ENCODE results near the gene DLG2.
"Not testable (repeated sequence)": the region's sequence is repeated elsewhere in the genome, so short reads cannot be mapped to it uniquely, and the experiment has no call there.

DLG2 gene

DNA sequence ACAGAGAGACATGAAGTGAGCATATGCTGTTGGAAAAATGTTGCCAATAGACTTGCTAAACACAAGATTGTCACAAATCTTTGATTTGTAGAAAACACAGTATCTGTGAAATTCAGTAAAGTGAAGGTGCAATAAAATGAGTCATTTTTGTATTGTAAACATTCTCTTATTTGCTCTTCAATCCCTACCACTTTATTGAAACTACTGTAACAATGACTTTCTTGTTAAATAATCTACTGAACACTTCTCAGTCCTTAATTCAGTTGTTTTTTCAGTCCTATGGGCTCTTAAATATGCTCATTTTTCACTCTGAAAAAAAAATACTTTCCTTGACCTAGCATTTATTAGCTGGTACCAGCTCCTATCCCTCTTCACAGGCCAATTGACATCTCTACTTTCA is 531.9 kb downstream of the DLG2 start:
- no peak for DNase-seq

DNA sequence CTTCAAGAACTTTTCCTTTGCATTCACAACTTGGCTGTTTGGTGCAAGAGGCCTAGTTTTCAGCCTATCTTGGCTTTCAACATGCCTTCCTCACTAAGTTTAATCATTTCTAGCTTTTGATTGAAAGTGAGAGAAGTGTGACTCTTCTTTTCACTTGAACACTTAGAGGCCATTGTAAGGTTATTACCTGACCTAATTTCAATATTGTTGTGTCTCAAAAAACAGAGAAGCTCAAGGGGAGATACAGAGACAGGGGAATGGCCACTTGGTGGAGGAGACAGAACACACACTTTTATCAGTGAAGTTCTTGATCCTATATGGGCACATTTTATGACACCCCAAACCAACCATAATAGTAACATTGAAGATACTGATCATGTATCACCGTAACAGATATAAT is 532.3 kb downstream of the DLG2 start:
- DNase-seq = no peak

DNA sequence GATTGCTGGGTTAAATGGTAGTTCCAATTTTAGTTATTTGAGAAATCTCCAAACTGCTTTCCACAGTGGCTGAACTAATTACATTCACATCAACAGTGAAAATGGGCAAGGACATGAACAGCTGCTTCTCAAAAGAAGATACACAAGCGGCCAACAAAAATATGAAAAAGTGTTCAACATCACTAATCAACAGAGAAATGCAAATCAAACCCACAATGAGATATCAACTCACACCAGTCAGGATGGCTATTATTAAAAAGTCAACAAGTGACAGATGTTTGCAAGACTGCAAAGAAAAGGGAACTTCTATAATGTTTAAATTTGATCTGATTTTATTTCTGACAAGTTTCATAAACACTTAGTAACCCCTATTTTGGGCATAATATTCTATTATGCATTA is 537.5 kb downstream of the DLG2 start:
- DNase-seq = no peak

DNA sequence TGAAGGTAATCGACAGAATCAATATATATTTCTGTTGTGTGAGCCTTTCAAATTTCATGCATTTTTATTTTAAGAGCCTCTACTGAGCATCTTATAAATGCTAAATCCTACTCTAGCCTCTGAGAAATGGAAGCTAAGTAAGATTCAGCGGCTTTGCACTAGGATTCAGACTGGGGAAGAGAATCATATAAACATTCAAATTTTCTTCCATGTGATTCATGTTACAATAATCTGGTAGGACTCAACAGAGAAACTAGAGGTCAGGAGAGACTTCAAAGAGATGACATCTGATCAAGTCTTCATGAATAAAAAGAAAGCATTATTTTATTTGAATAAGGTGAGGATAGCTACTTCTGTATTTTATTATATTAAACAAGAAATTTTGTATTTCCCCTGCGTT is 538.9 kb downstream of the DLG2 start:
- DNase-seq = no peak

DNA sequence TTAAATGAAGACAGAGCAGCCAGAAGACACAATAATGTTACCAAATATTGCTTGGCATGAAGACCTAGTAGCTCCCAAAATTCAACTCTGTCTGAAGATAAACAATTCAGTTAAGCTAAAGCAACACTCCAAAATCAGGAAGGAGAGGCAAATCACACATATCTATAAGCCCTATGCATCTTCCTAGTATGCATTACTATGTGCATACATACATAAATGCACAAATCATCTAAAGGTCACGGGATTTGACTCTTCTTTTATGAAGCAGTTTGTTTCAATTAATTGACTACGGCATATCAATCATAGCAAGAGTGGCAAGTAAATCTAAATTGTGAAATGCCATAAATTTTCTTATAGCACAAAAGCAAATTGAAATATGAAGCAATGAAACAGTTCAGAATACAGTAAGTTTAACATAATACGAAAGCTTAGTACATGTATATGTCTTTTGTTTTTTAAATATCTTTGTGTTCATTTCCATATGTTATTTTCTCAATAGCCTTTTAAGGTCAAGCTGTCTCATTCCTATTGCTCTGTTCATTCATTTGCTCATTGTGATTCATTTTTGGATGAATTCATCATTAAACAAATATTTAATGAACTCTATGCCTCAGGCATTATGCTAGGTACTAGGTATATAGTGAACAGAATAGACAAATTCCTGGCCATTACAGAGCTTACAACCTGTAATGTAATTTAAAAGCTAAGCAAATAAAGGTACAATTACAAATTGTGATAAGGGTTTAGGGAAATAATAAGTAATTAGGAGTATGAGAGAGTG is 540.5 kb downstream of the DLG2 start:
- DNase-seq = no peak

DNA sequence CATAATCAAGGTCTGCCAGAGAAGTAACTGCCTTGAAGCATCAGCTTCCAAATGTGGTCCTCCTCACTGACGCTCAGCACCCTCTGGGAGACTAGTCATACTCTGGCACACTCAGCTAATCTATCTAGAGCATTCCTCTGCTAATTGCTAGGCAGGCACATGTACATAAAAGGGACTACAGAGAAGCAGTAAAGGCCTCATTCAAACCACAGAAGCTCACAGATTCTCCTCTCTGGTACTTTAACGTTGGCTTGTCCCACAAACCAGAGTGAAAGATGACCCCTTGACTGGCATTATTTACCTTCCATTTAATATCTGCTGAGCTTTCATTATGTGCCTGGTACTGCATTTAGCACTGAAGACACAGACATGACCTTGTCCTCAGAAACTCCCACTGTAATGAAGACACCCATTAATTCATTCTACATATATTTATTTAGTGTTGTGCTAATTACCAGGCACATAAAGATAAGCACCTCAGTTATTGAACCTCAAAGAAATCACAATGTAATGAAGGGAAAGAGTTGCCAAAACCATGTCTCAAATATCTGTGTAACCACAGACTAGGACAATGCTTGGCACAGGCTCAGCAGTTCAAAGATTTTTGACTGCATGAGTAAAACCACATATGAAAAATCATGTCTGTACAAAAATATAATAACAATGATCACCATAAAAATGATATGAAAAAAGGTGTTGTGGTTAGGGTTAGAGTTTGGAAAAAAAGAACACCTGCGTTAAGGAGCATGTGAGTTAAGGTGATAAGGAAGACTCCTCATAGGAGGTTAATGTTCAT is 550.4 kb downstream of the DLG2 start:
- DNase-seq = no peak

DNA sequence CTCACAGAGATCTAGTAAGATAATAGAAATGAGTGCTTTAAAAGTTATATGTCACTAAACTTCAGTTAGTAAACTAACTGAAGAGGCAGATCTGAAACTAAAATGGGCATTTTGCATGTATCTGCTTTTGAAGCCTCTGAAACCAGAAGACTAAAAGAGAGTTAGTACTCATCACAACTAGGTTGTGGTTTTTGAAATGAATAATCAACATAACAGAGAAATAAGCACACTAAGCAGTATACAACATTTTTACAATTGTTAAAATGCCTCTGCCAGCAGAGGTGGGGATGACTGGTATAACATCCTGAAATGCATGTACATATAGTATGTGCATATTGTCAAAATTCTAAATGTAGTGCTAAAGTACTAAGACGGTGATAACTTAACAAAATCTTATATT is 564.5 kb downstream of the DLG2 start:
- DNase-seq = no peak

DNA sequence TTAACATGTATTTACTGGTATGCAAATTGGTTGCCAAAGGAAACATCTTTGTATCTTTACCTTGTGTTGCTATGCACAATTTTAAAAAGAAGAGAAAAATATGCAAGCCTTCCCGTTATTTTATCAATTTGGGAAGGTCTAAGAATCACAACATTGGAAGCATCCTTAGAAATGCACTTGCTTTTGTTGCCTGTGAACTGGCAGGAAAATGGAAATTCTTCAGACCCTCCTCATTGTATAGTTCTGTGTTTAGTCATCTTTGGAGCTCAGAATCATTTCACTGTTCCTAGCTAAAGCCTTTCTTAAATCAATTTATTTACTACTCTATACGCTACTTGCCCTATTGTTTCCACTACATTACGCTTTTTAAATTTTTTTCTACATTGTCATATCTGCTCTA is 574.5 kb downstream of the DLG2 start:
- DNase-seq = no peak

DNA sequence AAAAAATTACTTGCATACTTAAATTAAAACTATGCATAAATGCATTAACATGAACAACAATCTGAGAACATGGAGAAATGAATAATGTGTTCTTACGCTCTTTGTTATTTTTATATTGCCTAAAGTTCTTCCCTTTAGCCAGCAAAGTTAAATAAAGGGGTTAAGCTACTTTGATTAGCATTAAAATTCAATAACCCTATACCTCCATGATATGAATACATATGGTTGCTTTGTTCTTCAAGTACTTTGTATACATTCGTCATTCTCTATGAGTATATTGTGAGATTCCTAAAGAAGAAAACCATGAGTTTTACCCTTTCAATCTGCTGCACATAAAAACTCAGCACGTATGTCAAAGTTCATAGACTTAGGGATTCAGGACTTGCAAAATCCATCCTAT is 578.3 kb downstream of the DLG2 start:
- no peak for DNase-seq

DNA sequence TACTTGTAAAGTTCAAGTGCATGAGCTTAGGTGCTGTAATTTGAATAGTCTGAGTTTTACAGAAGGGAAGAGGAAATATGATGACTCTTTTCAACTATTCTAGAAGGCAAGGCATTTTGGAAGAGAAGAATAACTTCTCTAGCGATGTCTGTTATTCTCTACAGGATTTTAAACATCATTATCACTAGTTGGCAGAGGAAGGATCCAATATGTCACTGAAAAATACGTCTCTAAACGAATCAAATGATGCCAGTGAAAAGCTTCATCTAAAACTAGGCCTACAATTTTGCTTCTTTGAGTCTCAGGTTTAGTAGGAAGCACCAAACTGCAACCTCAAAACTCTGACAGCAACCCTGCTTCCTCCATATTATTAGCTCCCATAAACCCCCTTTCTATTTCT is 581.4 kb downstream of the DLG2 start:
- DNase-seq = no peak

DNA sequence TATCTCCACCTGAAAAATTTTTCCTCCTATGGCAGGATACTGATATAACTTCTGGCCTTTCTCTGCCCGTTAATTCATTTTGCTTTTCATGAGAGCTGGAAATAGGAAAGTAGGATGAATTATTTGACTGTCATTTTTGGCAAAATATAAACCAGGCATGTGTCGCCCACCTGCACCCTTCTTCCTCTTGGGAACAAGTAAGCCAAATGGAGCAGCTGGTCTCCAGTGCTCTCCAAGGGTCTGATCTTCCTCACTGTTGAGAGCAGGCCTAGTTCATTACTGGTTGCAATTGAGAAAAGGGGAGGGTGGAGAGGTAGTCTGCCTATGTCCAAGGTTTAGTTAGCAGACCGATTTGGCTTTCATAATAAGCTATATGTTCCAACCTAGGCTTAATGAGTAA is 582.2 kb downstream of the DLG2 start:
- DNase-seq = no peak

DNA sequence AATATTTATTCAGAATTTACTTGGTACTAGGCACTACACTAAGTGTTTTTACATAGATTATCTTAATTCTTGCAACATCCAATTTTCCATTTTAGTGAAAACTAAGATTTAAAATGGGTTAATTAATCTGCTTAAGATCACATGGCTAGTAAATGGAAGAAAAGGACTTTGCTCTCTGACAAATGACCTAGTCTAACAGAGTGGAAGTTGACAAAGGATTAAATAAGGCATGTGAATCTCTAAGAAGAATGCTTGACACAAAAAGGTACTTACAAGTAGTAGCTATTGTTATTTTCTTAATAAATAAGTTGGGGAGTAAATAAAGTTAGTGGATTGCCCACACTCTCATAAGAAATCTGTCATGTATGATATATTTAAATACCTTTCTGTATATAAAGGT is 584.8 kb downstream of the DLG2 start:
- DNase-seq = no peak

DNA sequence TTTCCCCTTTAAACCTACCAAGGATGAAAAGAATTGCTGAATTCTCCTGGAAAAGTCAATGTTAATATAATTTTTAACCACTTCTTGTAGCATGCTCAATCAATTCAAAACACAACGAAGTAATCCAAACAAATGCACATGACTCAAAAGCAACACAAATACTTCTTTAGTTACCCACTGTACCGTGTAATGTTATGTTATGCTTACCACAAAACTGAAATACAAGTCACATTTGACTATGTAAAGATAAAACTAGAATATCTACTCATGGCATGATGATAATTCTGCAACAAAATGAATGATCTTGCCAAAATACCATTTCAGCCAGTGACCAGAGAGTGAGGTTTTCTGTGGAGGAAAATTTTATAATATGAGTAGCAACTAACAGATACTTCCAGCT is 587.0 kb downstream of the DLG2 start:
- DNase-seq = no peak

DNA sequence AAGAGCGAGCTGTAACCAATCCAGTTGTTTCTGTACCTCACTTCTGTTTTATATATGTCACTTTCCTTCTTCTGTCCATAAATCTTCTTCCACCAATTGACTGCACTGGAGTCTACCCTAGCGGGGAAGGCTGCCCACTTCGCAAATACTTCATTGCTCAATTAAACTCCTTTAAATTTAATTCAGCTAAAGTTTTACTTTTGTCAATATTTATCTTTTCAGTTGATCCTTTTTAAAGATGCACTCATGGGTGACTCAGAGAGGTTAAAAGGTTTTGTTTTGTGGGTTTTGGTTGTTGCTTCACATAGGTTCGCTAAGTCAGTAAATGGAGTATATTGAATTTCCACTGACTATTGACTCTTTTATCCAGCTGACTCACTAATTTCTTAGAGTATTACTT is 597.2 kb downstream of the DLG2 start:
- DNase-seq = no peak

DNA sequence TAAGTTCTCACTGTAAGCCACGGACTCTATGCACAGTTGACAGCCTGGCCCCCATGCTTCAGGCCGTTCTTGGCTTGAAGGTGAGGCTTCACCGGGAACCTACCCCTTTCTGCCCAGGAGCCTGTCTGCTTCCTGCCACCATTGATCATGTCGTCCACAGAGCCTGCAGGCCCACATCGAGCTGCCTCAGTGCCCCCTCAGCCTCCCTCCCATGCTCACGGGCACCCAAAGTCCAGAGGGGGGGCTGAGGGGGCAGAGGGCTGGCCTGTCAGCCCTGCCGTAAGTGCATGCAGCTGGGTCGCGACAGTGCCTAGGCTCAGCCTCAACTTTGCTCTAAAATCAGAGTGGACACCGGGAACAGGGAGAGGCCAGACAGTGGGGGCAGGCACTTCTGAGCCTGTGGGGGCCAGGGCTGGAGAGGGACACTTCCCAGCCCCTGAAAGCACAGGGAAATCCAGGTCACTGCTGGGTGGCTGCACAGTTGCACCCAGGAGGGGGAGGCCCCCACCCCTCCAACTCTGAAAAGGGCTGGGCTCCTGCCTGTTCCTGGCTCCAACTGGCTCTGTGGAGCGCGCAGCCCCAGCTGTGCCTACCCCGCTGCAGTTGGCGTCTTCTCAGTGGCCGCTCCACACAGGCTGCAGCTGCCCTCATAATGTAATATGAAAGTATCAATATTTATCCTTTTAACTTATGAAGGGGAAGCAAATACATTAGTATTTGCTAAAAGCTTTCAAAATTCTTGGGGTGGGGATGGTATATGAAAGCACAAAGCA is 598.6 kb downstream of the DLG2 start:
- no peak for DNase-seq

DNA sequence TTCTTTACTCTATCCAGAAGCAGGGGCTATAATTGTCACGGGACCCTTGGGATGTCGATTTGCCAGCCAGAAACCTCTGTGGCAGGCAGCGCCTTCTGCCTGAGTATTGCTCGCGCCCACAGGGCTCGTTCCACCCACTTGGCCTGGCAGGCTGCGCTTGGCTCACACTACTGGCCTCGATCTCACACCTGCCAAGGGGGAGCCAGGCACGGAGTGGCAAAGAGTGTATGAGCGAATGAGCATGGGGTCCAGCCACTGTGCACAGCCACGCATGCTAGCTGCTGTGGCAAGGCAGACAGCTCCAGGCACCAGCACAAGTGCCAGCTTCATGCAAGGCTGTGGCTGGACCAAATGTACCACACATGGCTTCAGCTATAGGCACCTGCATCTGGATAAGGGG is 599.8 kb downstream of the DLG2 start:
- no peak for DNase-seq

DNA sequence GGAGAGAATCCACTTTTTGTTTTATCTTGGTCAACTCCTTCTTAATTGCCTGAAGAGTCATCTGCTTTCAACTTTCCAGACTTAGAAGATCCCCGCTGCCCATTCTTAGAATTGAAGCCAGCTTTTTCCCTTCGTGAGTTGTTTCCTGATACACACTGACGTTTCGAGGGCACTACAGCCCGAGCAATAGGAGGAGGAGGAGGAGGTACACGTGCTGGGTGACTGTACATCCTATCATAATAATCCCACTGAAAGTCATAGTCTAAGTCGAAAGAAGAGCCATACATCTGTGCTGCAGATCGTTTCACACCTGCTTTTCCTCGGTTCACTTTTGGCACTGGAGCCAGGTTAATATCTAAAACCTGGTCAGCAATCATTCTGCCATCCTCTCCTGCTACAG is 606.1 kb downstream of the DLG2 start:
- no peak for DNase-seq

DNA sequence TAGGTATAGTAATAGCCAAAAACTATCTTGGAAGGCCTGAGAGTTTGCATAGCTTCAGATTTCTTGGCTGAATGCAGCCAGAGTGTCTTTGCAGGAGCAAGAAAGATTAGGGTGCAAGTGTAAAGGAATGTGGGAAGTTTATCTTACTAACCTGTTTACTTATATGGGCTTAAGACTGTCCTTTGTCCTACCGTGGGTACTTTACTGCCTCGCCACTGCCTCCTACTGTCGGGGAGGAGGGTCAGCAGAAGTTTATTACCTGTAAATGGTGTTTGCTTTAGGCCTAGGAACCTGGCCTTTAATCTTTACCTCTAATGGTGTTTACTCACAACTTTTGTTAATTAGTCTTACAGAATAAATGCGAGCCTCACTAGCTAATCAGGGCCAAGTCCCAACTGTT is 633.8 kb downstream of the DLG2 start:
- no peak for DNase-seq

DNA sequence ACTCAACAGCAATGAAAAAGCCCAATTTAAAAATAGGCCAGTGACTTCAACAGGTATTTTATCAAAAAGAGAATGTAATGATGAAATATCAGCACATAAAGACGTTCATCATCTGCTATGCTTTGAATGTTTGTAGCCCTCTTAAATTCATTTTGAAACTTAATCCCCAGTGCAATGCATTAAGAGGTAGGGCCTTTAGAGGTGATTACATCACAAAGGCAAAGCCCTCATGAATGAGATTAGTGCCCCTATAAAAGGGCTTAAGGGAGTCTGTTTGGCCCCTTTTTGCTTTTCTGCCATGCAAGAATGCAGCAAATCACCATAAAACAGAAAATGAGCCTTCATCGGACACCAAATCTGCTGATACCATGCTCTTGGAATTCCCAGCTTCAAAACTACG is 637.0 kb downstream of the DLG2 start:
- no peak for DNase-seq

DNA sequence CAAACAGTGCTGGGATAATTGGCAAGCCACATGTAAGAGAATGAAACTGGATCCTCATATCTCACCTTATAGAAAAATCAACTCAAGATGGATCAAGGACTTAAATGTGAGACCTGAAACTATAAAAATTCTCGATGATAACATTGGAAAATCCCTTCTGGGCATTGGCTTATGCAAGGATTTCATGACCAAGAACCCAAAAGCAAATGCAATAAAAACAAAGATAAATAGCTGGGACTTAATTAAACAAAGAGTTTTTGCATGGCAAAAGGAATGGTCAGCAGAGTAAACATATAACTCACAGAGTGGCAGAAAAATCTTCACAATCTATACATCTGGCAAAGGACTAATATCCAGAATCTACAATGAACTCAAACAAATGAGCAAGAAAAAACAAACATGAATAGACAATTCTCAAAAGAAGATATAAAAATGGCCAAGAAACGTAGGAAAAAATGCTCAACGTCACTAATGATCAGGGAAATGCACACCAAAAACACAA is 639.4 kb downstream of the DLG2 start:
- not testable (repeated sequence) for DNase-seq

DNA sequence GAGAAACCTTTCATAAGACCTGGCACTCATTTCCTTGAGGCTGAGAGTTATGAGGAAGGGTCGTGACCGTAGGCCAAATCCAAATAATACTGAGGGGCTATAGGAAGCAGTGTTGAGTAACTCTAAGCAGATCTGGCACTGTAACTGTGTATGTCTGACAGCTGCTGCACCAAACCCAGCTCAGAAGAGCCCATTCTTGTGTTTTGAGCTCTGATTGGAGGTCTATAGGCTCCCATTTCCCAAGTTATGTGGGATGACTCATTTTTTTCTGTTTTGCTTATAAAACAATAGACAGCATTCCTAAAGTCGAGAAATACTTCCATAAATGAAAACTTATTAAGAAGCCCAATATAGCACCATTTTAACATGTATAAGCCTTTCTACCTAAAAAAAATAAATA is 645.8 kb downstream of the DLG2 start:
- DNase-seq = no peak

DNA sequence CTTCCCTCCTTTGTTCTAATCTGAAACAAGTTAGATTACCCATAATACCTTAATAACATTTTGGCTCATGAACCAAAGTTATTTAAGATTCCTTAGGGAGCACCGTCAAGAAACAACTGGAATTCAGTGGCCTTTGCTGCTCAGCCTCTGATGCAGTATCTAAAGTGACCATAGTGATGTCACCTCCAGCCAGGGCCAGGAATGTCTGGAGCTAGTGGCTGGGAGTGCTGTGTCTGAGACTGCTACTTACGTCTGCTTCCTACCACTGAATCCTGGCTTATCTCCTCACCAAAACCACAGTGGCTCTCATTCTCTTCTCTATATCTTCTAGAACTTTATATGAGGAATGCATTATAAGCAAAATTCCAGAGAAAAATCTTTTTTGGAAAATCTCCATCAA is 658.0 kb downstream of the DLG2 start:
- DNase-seq = no peak

DNA sequence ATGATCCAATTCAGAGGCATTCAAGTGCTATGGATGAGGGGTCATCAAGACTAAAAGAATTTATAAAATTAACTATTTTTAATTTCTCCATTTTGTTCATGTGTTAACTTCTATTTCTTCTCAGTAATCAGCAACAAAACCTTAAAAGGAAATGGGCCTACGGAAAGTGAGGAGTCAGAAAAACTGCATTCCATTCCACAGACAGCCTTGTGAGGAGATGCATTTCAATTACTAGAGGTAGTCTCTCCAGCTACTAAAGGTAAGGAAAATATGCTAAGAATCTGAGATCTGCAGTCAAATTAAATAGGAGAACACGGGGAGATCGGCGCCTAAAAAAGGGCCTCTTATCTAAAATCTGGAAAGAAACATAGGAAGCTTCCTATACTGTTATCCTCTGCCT is 661.7 kb downstream of the DLG2 start:
- DNase-seq = no peak

DNA sequence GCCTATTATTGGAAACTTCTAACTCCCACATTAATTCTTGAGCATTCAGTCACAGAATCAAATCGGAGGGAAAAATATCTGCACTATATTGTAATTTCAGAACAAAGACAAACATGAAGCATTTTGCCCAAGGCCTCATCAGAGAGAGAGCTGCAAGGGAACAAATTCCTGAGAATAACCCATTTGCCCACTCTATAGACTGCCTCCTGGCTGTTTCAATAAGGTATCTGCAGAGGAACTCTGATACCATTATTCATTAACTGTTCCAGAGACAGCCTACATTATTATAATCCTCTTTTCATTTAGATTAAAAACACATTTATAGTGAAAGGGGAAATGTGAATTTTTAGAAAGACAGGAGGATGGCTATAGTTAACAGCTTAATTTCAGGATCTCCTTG is 663.9 kb downstream of the DLG2 start:
- no peak for DNase-seq

Measured in effector CD4-positive, alpha-beta T cell (primary cell).